Occipital lobe (tissue), 2 donors: ENCODE measurements around the gene ANKS1B. TPM values are rescaled to one million over a fixed set of nuclear protein-coding genes. Genes with fewer than 3 reads are reported as not detected.
"Not testable (repeated sequence)": the region's sequence is repeated elsewhere in the genome, so short reads cannot be mapped to it uniquely, and the experiment has no call there.

Source experiments
- DNase-seq: peaks from one replicate; lab custom pipeline; 2025; lab: John Stamatoyannopoulos, UW
- total RNA-seq: library from RNA; depleted of rRNA; stranded (reverse); fragments of >200 nt; gene quantifications from one replicate; pipeline ENCODE4 v1.2.3, GENCODE V29; 2014

The ANKS1B gene
- total RNA-seq, 1 donor from 2014 or later: 452 TPM

GRCh38 chr12:98788396-98788795 lies 1196.3 kb downstream of the ANKS1B start:
- no peak for DNase-seq

DNA sequence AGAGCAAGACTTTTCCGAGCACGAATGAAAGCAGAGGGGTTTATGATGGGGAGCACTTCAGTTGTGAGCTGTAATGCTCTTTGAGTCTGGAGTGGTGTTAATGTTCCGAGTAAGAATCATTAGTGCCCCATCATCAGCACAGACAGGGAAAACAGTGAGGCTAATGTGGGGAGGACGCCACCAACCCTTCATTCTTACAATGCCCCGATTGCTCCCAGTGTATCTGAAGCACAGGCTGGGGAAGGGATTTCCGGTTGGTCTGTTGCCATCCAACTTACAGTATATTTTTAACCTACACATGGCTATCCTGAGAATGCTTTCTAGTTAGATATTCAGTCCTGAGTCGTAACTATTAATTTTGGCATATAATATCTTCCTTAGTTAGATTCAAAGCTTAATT lies 1198.1 kb downstream of the ANKS1B start:
- no peak for DNase-seq

GRCh38 chr12:98783420-98783819 lies 1201.3 kb downstream of the ANKS1B start:
- no peak for DNase-seq

DNA sequence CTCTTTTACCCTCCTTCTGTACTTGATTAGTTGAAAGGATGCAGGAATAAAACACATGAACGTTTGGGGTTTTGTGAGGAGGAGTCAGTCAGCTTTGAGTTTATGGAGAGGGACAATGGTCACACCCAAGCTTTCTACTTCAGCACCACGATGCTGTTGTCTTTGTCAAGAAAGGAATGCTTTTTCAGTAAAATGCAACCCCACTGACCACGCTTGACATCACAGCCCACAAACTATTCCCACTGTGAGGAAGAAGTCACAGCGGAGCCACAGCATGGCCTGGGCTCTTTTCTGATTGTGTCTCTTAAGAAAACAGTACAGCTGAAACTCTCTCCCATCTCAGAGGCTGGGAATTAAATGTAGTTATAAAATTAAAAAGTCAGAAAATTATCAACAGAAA lies 1204.5 kb downstream of the ANKS1B start:
- no peak for DNase-seq

- DNase-seq: no peak
These were observed 1211.9 kb downstream of the ANKS1B start for GRCh38 chr12:98772818-98773217.

GRCh38 chr12:98771811-98772752 lies 1212.7 kb downstream of the ANKS1B start:
- no peak for DNase-seq

- DNase-seq: no peak
These were observed 1214.5 kb downstream of the ANKS1B start for GRCh38 chr12:98770230-98770629.

DNA sequence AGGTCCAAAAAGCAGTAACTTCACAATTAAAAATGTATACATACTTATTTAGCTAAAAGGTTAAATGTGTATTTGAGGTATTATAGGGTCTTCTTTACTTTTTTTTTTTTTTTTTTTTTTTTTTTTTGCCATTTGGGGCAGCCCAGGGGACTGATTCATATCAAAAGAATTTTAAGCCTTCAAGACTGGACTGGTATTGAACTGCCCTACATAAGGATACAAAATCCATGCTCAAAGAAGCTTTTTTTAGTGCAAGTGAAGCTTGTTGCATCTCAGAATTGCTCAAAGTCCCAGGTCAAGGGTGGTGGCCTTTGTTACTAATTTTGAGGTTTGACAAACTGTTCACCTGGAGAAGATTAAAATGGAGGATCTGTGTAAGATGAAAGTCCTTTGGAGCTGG lies 1215.7 kb downstream of the ANKS1B start:
- no peak for DNase-seq

- peak; percentile 19 for DNase-seq
These were observed 1217.5 kb downstream of the ANKS1B start for GRCh38 chr12:98767248-98767647.

DNA sequence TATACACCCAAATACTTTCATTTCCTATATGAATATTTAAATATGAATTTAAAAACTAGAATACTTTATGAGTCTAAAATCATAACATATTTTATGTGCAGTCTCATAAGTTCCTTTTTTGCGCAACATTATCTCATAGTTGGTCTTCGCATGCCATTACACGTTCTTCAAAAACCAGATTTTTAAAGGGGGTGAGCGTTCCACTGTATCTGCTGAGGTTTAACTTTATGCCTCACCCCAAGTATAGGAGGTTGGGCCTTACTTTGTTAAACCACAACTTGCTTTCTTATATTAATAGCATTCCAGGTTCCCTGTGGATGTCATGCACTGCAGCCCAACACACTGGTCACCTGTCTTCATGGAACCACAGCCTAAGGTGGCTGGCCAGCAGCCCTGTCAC lies 1221.1 kb downstream of the ANKS1B start:
- DNase-seq: no peak

- peak; percentile 45 for DNase-seq
These were observed 1226.4 kb downstream of the ANKS1B start for GRCh38 chr12:98758331-98758730.

DNA sequence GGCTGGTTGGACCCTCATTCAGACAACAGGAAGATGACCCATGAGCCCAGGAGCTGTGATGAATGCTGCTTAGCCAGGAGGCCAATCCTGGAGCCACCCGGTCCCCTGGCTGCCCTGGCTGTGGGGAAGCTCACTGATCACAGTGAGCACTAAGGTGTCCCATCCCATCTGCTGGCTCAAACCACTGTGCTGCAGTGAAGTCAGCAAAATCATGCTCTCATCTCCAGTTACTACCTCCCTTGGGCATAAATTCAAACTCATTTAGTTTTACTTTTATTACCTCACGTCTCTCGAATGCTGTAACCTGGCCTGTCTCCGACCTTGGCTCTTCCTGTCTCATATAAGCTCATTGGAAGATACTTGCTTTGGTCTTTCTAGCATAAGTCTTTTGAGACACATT lies 1227.3 kb downstream of the ANKS1B start:
- DNase-seq: no peak

DNA sequence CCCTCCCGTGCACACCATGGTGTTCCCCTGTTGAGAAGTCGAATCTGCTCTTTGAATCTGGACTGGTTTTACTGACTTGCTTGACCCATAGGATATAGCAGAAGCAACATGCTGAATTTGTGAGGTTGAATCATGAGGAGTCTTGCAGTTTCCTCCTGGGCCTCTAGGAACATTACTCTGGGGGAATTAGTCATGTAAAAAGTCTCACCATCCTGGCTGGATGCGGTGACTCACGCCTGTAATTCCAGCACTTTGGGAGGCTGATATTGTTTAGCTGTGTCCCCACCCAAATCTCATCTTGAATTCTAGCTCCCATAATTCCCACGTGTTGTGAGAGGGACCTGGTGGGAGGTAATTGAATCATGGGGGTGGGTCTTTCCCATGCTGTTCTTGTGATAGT lies 1228.9 kb downstream of the ANKS1B start:
- not testable (repeated sequence) for DNase-seq

GRCh38 chr12:98754095-98754494 lies 1230.6 kb downstream of the ANKS1B start:
- peak; percentile 81 for DNase-seq

DNA sequence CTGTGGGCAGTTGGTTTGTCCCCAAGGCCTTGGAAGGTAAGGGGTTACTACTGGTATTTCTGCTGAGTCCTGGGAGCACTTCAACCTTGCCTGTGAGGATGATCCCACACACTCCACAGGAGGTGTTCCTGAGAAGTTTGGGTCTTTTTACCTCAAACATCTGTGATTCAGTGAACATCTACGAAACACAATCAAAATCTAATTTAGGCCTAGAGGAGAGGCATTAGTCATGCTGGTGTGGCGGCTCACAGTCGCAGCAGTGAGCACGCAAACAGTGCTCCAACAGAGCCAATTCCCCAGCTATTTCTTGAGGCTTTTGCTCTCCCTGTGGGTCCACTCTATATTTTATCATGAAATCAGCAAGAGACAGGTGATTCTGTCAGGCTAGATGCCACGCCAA lies 1232.0 kb downstream of the ANKS1B start:
- DNase-seq: peak; percentile 24

- DNase-seq: no peak
These were observed 1233.1 kb downstream of the ANKS1B start for GRCh38 chr12:98751580-98752115.

- DNase-seq: peak; percentile 79
These were observed 1234.2 kb downstream of the ANKS1B start for GRCh38 chr12:98750511-98750910.

DNA sequence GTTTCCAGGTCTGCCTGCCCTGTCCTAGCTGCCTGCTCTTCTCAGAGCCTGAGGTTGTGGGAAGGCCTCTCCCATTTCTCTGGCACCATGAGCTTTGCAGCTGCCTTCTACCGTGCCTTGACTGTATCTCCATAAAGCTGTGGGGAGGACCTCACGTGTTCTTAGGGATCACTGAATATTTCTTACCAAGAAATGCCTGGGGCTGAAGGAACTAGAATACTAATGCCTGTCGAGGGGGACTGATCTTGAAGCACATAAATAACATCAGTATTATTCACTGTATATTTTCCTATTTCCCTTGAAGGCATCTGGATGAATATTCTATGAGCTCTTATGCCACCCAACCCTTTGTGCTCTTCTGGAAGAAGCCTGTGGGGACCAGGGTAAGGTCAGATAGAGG lies 1236.3 kb downstream of the ANKS1B start:
- no peak for DNase-seq

GRCh38 chr12:98745578-98746391 lies 1239.0 kb downstream of the ANKS1B start:
- DNase-seq: no peak

GRCh38 chr12:98744680-98745079 lies 1240.1 kb downstream of the ANKS1B start:
- DNase-seq: peak; percentile 13

DNA sequence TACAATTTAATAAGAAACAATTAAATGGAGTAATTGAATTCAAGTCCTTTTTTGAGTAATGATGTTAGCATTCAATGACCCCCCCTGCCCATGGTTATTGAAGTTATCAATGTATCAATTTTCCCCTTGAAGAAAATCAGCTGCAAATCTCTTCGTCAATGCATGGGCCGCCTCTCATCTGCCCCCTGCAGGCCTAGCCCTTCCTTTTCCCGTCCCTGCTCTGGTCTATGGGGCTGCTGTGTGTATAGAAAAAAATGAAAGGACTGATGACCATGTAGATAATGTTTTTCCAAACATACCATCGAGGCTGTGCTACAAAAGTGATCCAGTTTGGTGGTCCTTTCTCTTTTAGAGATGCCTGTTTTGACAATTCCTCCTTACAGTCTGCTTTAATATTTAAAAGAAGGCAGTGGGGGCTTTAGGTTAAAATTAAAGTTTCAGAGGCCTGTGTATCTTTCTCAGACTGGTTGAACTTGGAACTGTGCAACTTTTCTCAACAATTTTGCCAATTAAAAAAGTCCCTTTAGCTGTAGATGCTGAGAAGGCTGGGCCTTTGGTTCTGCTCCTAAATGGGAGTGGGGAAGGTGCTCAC lies 1241.3 kb downstream of the ANKS1B start:
- no peak for DNase-seq
